ENCODE measurements around the gene FCGR2B.
"Not testable (repeated sequence)": the region's sequence is repeated elsewhere in the genome, so short reads cannot be mapped to it uniquely, and the experiment has no call there.

The FCGR2B gene

DNA sequence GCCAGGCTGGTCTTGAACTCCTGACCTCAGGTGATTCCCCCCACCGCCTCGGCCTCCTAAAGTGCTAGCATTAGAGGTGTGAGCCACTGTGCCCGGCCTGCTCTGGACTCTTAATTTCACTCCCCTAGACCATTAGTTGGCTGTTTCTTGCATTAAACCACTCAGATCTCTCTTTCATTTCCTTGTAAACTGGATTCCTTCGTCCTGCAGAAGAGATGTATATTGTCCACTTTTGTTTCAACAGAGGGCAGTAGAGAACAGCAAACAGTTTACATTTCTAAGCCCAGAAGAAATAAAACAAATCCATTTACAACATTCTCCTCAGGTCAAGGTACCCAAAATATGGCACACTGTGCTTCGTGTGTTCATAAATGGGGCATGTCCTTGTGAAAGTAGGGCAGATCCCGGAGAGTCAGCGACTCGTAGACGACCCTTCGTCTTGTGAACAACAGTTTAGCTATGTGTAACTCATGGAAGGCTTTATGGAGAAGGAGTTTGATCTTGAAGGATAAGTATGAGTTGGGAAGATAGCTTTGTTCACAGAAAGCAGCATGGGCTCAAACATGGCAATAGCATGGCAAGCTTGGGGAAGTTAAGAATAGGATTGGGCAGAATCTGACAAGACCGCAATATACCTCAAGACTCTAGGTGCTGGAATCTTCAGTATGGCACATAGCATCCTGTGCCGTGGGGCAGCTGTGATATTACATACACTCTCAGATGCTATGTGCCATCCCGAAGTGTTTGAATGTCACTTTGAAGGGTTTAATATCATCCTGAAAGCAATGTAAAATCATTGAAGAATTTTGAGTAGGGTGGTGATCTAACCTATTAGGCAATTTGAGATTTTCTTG is 15.2 kb upstream of the FCGR2B start:
- TF ChIP-seq ZNF654 (tag by site-specific recombination; IDR thresholded peaks at IDR 0.05; ENCODE audit: low read depth) = 0 out of 2 replicates have a peak, but pooled peaks have one; percentile 9
- POLR2A ChIA-PET; H3K9me3 ChIP-seq (ENCODE audit: control insufficient read depth, insufficient read depth, low read depth, low read length); H3K36me3 ChIP-seq (ENCODE audit: control insufficient read depth in 2 of 2, insufficient read depth in 1 of 2, low read length in 2 of 2); H3K27ac ChIP-seq (ENCODE audit: extremely low read depth, low read depth, low read length); H3K4me3 ChIP-seq (ENCODE audit: low read depth, low read length); H3K4me1 ChIP-seq (ENCODE audit: control insufficient read depth, insufficient read depth, low read length): not testable (repeated sequence)
- CTCF ChIA-PET = interaction anchor here (0.6 to 1.2 kb wide), 8 partner anchors 78 to 390 kb away, joined by 3 to 8 read pairs (median 4); no protein-coding TSS in a partner anchor

- H3K27ac ChIP-seq (ENCODE audit: extremely low read depth, low read depth, low read length); H3K36me3 ChIP-seq (ENCODE audit: control insufficient read depth in 2 of 2, insufficient read depth in 1 of 2, low read length in 2 of 2); CTCF ChIA-PET; H3K4me3 ChIP-seq (ENCODE audit: low read depth, low read length); H3K4me1 ChIP-seq (ENCODE audit: control insufficient read depth, insufficient read depth, low read length); H3K9me3 ChIP-seq (ENCODE audit: control insufficient read depth, insufficient read depth, low read depth, low read length); POLR2A ChIA-PET: not testable (repeated sequence)
These were observed 9.4 kb upstream of the FCGR2B start for GRCh38 chr1:161653541-161653940.

DNA sequence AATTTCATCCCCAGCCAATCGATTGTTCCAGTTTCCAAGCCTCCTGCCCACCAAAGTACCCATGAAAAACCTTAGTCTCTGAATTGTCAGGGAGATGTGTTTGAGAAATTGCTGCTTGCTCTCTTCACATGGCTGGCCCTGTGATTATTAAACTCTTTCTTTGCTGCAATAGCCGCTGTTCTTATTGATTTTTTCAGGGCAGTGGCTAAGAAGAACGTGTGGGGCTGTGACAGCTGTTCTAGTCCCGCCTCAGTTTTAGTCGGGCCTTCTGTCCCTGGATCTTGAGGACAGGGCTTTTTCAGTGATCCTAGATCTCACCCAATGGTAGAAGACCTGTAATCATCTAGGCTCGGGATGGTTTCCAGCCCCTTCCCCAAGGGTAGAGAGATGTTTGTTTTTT is 9.0 kb upstream of the FCGR2B start:
- H3K4me3 ChIP-seq (ENCODE audit: low read depth, low read length); H3K36me3 ChIP-seq (ENCODE audit: control insufficient read depth in 2 of 2, insufficient read depth in 1 of 2, low read length in 2 of 2); POLR2A ChIA-PET; H3K4me1 ChIP-seq (ENCODE audit: control insufficient read depth, insufficient read depth, low read length); H3K9me3 ChIP-seq (ENCODE audit: control insufficient read depth, insufficient read depth, low read depth, low read length); CTCF ChIA-PET; H3K27ac ChIP-seq (ENCODE audit: extremely low read depth, low read depth, low read length): not testable (repeated sequence)

DNA sequence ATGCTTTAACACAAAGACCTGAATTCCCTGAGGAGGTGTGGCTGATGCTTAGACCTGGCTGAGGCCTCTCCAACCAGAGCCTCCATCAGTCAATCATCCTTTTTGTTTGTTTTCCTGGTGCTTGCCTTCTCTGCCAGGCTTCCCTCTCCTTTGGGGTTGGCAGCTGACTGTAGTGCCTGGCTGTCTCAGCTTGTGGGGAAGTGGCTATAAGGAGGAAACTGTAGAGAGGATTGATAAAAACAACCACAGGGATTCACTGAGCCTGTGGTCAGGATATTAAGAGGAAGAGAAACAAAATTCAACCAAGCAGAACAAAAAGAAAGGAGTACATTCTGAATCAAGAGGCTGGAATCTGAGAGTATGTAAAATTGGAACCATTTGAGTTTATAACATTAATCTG is 4.4 kb upstream of the FCGR2B start:
- H3K4me3 ChIP-seq (ENCODE audit: low read depth, low read length); POLR2A ChIA-PET; CTCF ChIA-PET; H3K36me3 ChIP-seq (ENCODE audit: control insufficient read depth in 2 of 2, insufficient read depth in 1 of 2, low read length in 2 of 2); H3K9me3 ChIP-seq (ENCODE audit: control insufficient read depth, insufficient read depth, low read depth, low read length); H3K4me1 ChIP-seq (ENCODE audit: control insufficient read depth, insufficient read depth, low read length); H3K27ac ChIP-seq (ENCODE audit: extremely low read depth, low read depth, low read length): not testable (repeated sequence)

DNA sequence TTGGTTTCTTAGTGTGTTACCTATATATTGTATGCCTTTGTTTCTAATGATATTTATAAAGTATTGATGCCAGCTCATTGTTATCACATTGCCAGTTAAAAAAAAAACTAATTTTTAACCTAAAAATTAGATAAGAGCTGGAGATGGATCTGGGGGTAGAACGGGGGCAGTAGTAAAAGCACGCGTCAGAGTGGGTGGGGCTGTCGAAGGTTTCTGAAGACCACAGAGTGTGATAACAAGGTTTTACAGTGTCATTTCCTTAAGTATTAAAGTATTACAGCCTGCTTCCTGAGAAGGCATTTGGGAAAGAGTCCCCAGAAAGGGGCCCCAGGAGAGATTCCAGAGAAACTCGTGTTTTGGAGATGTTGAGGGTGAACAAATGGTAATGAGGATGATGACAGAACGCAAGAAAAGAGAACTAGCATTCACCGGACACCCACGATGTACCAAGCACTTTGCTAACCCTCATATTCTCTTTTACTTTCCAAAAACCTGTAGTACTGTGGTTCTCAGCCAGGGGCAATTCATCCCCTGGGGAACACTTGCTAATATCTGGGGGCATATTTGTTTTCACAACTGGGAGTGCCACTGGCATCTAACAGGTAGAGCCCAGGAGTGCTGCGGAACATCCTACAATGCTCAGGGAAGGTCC is 1.2 kb upstream of the FCGR2B start:
- H3K27ac ChIP-seq (ENCODE audit: extremely low read depth, low read depth, low read length); H3K9me3 ChIP-seq (ENCODE audit: control insufficient read depth, insufficient read depth, low read depth, low read length); H3K36me3 ChIP-seq (ENCODE audit: control insufficient read depth in 2 of 2, insufficient read depth in 1 of 2, low read length in 2 of 2); CTCF ChIA-PET; POLR2A ChIA-PET; H3K4me3 ChIP-seq (ENCODE audit: low read depth, low read length); H3K4me1 ChIP-seq (ENCODE audit: control insufficient read depth, insufficient read depth, low read length): not testable (repeated sequence)

DNA sequence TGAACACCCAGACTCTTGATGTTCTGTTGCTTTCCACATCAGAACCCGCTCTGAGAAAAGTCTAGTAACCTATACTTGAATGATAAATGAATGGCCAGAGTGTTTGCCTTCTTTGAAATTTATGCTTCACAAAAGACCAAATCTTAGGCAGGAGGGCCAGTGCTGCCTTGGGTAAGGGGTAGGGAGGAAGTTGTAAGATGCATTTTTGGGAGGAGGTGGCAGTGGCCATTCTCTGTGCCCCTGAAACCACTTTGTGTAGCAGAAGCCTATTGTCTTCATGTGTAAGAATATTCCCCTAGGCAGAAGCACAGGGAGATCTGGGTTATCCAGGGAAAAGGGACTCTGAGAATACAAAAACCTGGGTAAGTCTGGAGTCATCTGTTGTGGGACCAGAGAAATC is 626 bp downstream of the FCGR2B start:
- H3K9me3 ChIP-seq (ENCODE audit: control insufficient read depth, insufficient read depth, low read depth, low read length); CTCF ChIA-PET; POLR2A ChIA-PET; H3K4me3 ChIP-seq (ENCODE audit: low read depth, low read length); H3K36me3 ChIP-seq (ENCODE audit: control insufficient read depth in 2 of 2, insufficient read depth in 1 of 2, low read length in 2 of 2); H3K27ac ChIP-seq (ENCODE audit: extremely low read depth, low read depth, low read length); H3K4me1 ChIP-seq (ENCODE audit: control insufficient read depth, insufficient read depth, low read length): not testable (repeated sequence)

GRCh38 chr1:161664689-161665088 is 1.7 kb downstream of the FCGR2B start:
- H3K9me3 ChIP-seq (ENCODE audit: control insufficient read depth, insufficient read depth, low read depth, low read length); CTCF ChIA-PET; H3K4me1 ChIP-seq (ENCODE audit: control insufficient read depth, insufficient read depth, low read length); H3K27ac ChIP-seq (ENCODE audit: extremely low read depth, low read depth, low read length); H3K4me3 ChIP-seq (ENCODE audit: low read depth, low read length); POLR2A ChIA-PET; H3K36me3 ChIP-seq (ENCODE audit: control insufficient read depth in 2 of 2, insufficient read depth in 1 of 2, low read length in 2 of 2): not testable (repeated sequence)

Measured in HEK293 (cell line).